CD14-positive monocyte (primary cell): ENCODE measurements around the gene ENDOG. TPM values are rescaled to one million over a fixed set of nuclear protein-coding genes. Genes with fewer than 3 reads are reported as not detected.
"Not testable (repeated sequence)": the region's sequence is repeated elsewhere in the genome, so short reads cannot be mapped to it uniquely, and the experiment has no call there.

Source experiments
- DNase-seq, 3 donors: peaks; one replicate each; pipeline ENCODE4 v3.0.0-alpha.2; 2011 to 2022
- H2AFZ ChIP-seq: 2 replicates; pipeline ENCODE4 v1.6.0; 2012; ENCODE audit warnings: mild to moderate bottlenecking, low read depth, low read length, inconsistent platforms; ENCODE audit not compliant: insufficient read depth, poor library complexity, severe bottlenecking
- H3K27ac ChIP-seq, 2 donors: 1 replicate in 1 of 2; 2 replicates in 1 of 2; pipeline ENCODE4 v1.5.1; 2012 to 2013; ENCODE audit warnings: low read length in 2 of 2, control low read depth in 1 of 2, inconsistent platforms in 1 of 2, low read depth in 1 of 2, mild to moderate bottlenecking in 1 of 2
- H3K27me3 ChIP-seq, 2 donors: one replicate each; pipeline versions ENCODE4 v1.6.0 to v1.6.1; 2011 to 2013; ENCODE audit warnings: low read length in 2 of 2; ENCODE audit not compliant: control insufficient read depth in 2 of 2, insufficient read depth in 2 of 2
- H3K36me3 ChIP-seq, 2 donors: replicated peaks in 1 of 2; 1 replicate in 1 of 2; 2 replicates in 1 of 2; pipeline versions ENCODE4 v1.5.1 to v1.6.1; 2012 to 2013; ENCODE audit warnings: low read length in 2 of 2, control low read depth in 1 of 2, inconsistent platforms in 1 of 2, mild to moderate bottlenecking in 1 of 2; ENCODE audit not compliant: insufficient read depth in 2 of 2, control insufficient read depth in 1 of 2
- H3K4me1 ChIP-seq, 2 donors: 1 replicate in 1 of 2; 2 replicates in 1 of 2; pipeline versions ENCODE4 v1.5.1 to v1.6.1; 2012 to 2013; ENCODE audit warnings: low read length in 2 of 2, control low read depth in 1 of 2, inconsistent platforms in 1 of 2, mild to moderate bottlenecking in 1 of 2, moderate library complexity in 1 of 2; ENCODE audit not compliant: insufficient read depth in 2 of 2, control insufficient read depth in 1 of 2
- H3K4me2 ChIP-seq: replicated peaks from 2 replicates; pipeline ENCODE3; 2012; ENCODE audit warnings: low read length, moderate library complexity, mild to moderate bottlenecking; ENCODE audit not compliant: poor library complexity, severe bottlenecking; ENCODE audit errors: extremely low read depth
- H3K4me3 ChIP-seq, 3 experiments: fragments of 200-600 bp in 1 of 3; sonication (generic) in 1 of 3; replicated peaks in 1 of 3; 1 replicate in 2 of 3; 2 replicates in 1 of 3; pipeline ENCODE4 v1.5.1; 2011 to 2013; ENCODE audit warnings: low read length in 3 of 3, mild to moderate bottlenecking in 3 of 3, control low read depth in 2 of 3, low read depth in 2 of 3, inconsistent platforms in 1 of 3, moderate library complexity in 1 of 3
- H3K79me2 ChIP-seq: 2 replicates; pipeline ENCODE4 v1.6.0; 2012; ENCODE audit warnings: mild to moderate bottlenecking, control low read depth, inconsistent platforms, low read length, moderate library complexity; ENCODE audit not compliant: insufficient read depth
- H3K9ac ChIP-seq: 2 replicates; pipeline ENCODE4 v1.6.0; 2017; ENCODE audit warnings: low read length, mild to moderate bottlenecking; ENCODE audit not compliant: insufficient read depth, poor library complexity, severe bottlenecking
- H3K9me3 ChIP-seq, 2 donors: replicated peaks in 1 of 2; 1 replicate in 1 of 2; 2 replicates in 1 of 2; pipeline versions ENCODE4 v1.5.1 to v1.6.1; 2012 to 2013; ENCODE audit warnings: low read length in 2 of 2, control low read depth in 1 of 2; ENCODE audit not compliant: control insufficient read depth in 1 of 2, insufficient read depth in 1 of 2
- H4K20me1 ChIP-seq: 2 replicates; pipeline ENCODE4 v1.6.0; 2012; ENCODE audit warnings: mild to moderate bottlenecking, low read length, control low read depth, moderate library complexity; ENCODE audit not compliant: insufficient read depth
- H3K27ac Mint-ChIP-seq, 7 donors: one replicate each; pipeline ENCODE4 v1.8.0; 2020; ENCODE audit warnings: mild to moderate bottlenecking in 7 of 7, mixed read lengths in 7 of 7, moderate library complexity in 6 of 7, inconsistent platforms in 2 of 7
- H3K27me3 Mint-ChIP-seq, 3 donors: one replicate each; pipeline ENCODE4 v1.8.0; 2021 to 2022; ENCODE audit warnings: low read depth in 3 of 3, mild to moderate bottlenecking in 3 of 3, mixed read lengths in 3 of 3, moderate library complexity in 3 of 3, inconsistent platforms in 1 of 3
- H3K36me3 Mint-ChIP-seq, 2 donors: one replicate each; pipeline ENCODE4 v1.8.0; 2020; ENCODE audit warnings: mixed read lengths in 2 of 2, inconsistent platforms in 1 of 2, mild to moderate bottlenecking in 1 of 2
- H3K4me1 Mint-ChIP-seq: one replicate; pipeline ENCODE4 v1.8.0; 2020; ENCODE audit warnings: mild to moderate bottlenecking, mixed read lengths
- H3K4me3 Mint-ChIP-seq, 2 donors: one replicate each; pipeline ENCODE4 v1.8.0; 2020; ENCODE audit warnings: mild to moderate bottlenecking in 2 of 2, mixed read lengths in 2 of 2, moderate library complexity in 1 of 2
- H3K9me3 Mint-ChIP-seq, 7 donors: one replicate each; pipeline ENCODE4 v1.8.0; 2020 to 2022; ENCODE audit warnings: mixed read lengths in 7 of 7, mild to moderate bottlenecking in 6 of 7, moderate library complexity in 6 of 7, inconsistent platforms in 2 of 7
- WGBS: methylation state at CpG from one replicate; pipeline ENCODE4 v1.1.5; 2013; ENCODE audit warnings: missing lambda C conversion rate; ENCODE audit not compliant: insufficient coverage; 5-methylcytosine and 5-hydroxymethylcytosine counted together
- intact Hi-C, 2 donors: fragments of 100-400 bp; cut with micrococcal nuclease; formaldehyde crosslinking; loops; one replicate each; pipeline versions ENCODE4 v1.15.0 to v1.15.1; 2023
- polyA plus RNA-seq, 3 donors: library from polyadenylated mRNA; depleted of rRNA in 1 of 3; unstranded in 2 of 3; stranded (reverse) in 1 of 3; fragments of 300-500 nt in 2 of 3; fragments of >200 nt in 1 of 3; fragmentation: Illumina TruSeq in 2 of 3; gene quantifications; 1 replicate in 2 of 3; 2 replicates in 1 of 3; pipeline ENCODE4 v1.2.3, GENCODE V29; 2012 to 2021
- TF ChIP-seq, protein P1 (sequence below): fragments of 200-600 bp; IDR thresholded peaks from one replicate; pipeline ENCODE4 v1.8.0; 2022; ENCODE audit warnings: antibody characterized with exemption, mild to moderate bottlenecking

Gene ENDOG
- polyA plus RNA-seq, 3 donors: 7.2 to 24.6 (median 13.0) TPM

DNA sequence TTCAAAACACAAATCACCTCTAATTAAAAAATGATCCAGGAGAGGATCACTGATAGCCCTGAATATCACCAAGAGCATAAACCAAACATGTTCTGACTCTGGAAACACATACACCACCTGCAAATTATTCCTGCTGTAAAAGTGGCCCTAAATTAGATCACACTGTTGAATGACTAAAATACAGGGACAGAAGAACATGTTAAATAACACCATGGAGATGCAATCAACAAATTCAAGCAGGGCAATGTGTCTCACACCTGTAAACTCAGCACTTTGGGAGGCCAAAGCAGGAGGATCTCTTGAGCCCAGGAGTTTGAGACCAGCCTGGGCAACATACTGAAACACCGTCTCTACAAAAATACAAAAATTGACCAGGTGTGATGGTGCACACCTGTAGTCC is 29.5 kb downstream of the ENDOG start:
- H3K27ac Mint-ChIP-seq: no peak overlapping the region
- H3K27me3 ChIP-seq: no peaks in the 10 kb centered on the region

GRCh38 chr9:128851024-128851423 is 32.7 kb downstream of the ENDOG start:
- not testable (repeated sequence) for H3K4me2 ChIP-seq, H3K4me1 ChIP-seq, H3K36me3 ChIP-seq, DNase-seq, H4K20me1 ChIP-seq, H3K79me2 ChIP-seq, H3K27me3 Mint-ChIP-seq, H3K9ac ChIP-seq, H3K4me3 ChIP-seq, H3K4me3 Mint-ChIP-seq, H3K27me3 ChIP-seq, H3K27ac ChIP-seq, H2AFZ ChIP-seq, H3K4me1 Mint-ChIP-seq, H3K27ac Mint-ChIP-seq
- intact Hi-C loops: loop anchor here in 1 of 2 donors (5.0 kb wide), 1 partner anchor 81 kb away; no protein-coding TSS in a partner anchor
- Mint-ChIP-seq H3K9me3 (peaks cover 14 to 29% (median 16%) of the 10 kb centered on the region in 7 donors), H3K36me3 (peaks cover 2 to 12% of the 10 kb centered on the region in 2 donors)
- 100% methylated on average over 3 of the region's 10 CpGs for WGBS
- H3K9me3 ChIP-seq: peaks cover 5 to 18% of the 10 kb centered on the region in 2 donors

More for the DNA sequence above, 29.5 kb downstream of the ENDOG start:
- no peaks in the 10 kb centered on the region for H3K4me1 Mint-ChIP-seq
- no peak for DNase-seq
- H3K4me1 ChIP-seq: no peaks in the 10 kb centered on the region
- intact Hi-C loops: no loop called here
- H3K4me3 ChIP-seq: no peak overlapping the region
- H2AFZ ChIP-seq: no peak overlapping the region
- H3K27me3 Mint-ChIP-seq: no peaks in the 10 kb centered on the region
- peaks cover 14 to 29% (median 17%) of the 10 kb centered on the region in 7 donors for H3K9me3 Mint-ChIP-seq
- no CpG with 5 or more reads among the region's 1 CpG for WGBS
- H3K36me3 Mint-ChIP-seq: peaks cover 2 to 12% of the 10 kb centered on the region in 2 donors
- no peak overlapping the region for H3K9ac ChIP-seq
- H4K20me1 ChIP-seq: no peaks in the 10 kb centered on the region
- no peaks in the 10 kb centered on the region for H3K36me3 ChIP-seq
- no peaks in the 10 kb centered on the region for H3K79me2 ChIP-seq
- H3K4me3 Mint-ChIP-seq: no peak overlapping the region
- no peak overlapping the region for H3K4me2 ChIP-seq
- TF ChIP-seq, protein P1, sequence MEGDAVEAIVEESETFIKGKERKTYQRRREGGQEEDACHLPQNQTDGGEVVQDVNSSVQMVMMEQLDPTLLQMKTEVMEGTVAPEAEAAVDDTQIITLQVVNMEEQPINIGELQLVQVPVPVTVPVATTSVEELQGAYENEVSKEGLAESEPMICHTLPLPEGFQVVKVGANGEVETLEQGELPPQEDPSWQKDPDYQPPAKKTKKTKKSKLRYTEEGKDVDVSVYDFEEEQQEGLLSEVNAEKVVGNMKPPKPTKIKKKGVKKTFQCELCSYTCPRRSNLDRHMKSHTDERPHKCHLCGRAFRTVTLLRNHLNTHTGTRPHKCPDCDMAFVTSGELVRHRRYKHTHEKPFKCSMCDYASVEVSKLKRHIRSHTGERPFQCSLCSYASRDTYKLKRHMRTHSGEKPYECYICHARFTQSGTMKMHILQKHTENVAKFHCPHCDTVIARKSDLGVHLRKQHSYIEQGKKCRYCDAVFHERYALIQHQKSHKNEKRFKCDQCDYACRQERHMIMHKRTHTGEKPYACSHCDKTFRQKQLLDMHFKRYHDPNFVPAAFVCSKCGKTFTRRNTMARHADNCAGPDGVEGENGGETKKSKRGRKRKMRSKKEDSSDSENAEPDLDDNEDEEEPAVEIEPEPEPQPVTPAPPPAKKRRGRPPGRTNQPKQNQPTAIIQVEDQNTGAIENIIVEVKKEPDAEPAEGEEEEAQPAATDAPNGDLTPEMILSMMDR: no peak
- H3K27ac ChIP-seq: no peak overlapping the region
- peaks cover 5 to 18% of the 10 kb centered on the region in 2 donors for H3K9me3 ChIP-seq
